Endothelial cell of umbilical vein (primary cell): ENCODE results near the gene HAGH. TPM values are rescaled to one million over a fixed set of nuclear protein-coding genes. Genes with fewer than 3 reads are reported as not detected.
"Not testable (repeated sequence)": the region's sequence is repeated elsewhere in the genome, so short reads cannot be mapped to it uniquely, and the experiment has no call there.

Source experiments
- Bru-seq: library from RNA; stranded (reverse); fragments of 400-500 nt; gene quantifications from one replicate; lab custom pipeline; 2021; lab: Mats Ljungman, UMichigan
- BruChase-seq, 2 experiments: library from RNA; stranded (reverse); fragments of 400-500 nt; gene quantifications; one replicate each; lab custom pipeline; 2021; lab: Mats Ljungman, UMichigan
- BruUV-seq: library from RNA; stranded (reverse); fragments of 400-500 nt; replicated peaks from 2 replicates; lab custom pipeline; 2021; lab: Mats Ljungman, UMichigan
- CTCF ChIA-PET: fragments of 300-600, 350-600 bp; sonication (Branson Sonifier 250); formaldehyde crosslinking; loops from one replicate; lab custom pipeline; 2021; ENCODE audit warnings: antibody characterized with exemption, inconsistent platforms; lab: Charles Lee
- POLR2A ChIA-PET: fragments of 300-600, 350-600 bp; sonication (Branson Sonifier 250); formaldehyde crosslinking; loops from one replicate; lab custom pipeline; 2021; ENCODE audit warnings: antibody characterized with exemption, inconsistent platforms; lab: Charles Lee
- DNase-seq: peaks from one replicate; pipeline ENCODE4 v3.0.0-alpha.2; 2011; ENCODE audit warnings: low read depth, low spot score
- FAIRE-seq: peaks from 2 replicates; lab custom pipeline; 2011; peaks lifted over from hg19 to GRCh38; lab: Jason Lieb, UNC
- H2AFZ ChIP-seq: 2 replicates; pipeline ENCODE4 v1.6.0; 2012; ENCODE audit warnings: low read depth, low read length, control low read depth, inconsistent platforms
- H3K27ac ChIP-seq: 2 replicates; pipeline ENCODE4 v1.5.1; 2011; ENCODE audit warnings: low read depth, mild to moderate bottlenecking, control low read depth, low read length, moderate library complexity; ENCODE audit not compliant: insufficient read depth
- H3K27me3 ChIP-seq, 2 experiments: 2 replicates each; pipeline versions ENCODE4 v1.6.0 to v1.6.1; 2011; ENCODE audit warnings: low read length in 2 of 2, mixed read lengths in 1 of 2; ENCODE audit not compliant: control insufficient read depth in 2 of 2, insufficient read depth in 2 of 2
- H3K36me3 ChIP-seq, 2 experiments: 2 replicates in 1 of 2; 3 replicates in 1 of 2; pipeline ENCODE4 v1.5.1; 2011; ENCODE audit warnings: low read length in 2 of 2, mild to moderate bottlenecking in 1 of 2, moderate library complexity in 1 of 2; ENCODE audit not compliant: control insufficient read depth in 2 of 2, insufficient read depth in 2 of 2; ENCODE audit errors: extremely low read depth in 1 of 2
- H3K4me1 ChIP-seq: 3 replicates; pipeline ENCODE4 v1.5.1; 2011; ENCODE audit warnings: mild to moderate bottlenecking, low read length; ENCODE audit not compliant: control insufficient read depth, insufficient read depth; ENCODE audit errors: extremely low read depth
- H3K4me2 ChIP-seq: 2 replicates; pipeline ENCODE4 v1.6.1; 2011; ENCODE audit warnings: low read length, control low read depth, mixed read lengths; ENCODE audit not compliant: insufficient read depth
- H3K4me3 ChIP-seq, 3 experiments: fragments of 200-600 bp in 1 of 3; sonication (generic), shearing (Covaris generic) in 1 of 3; replicated peaks in 1 of 3; 2 replicates each; pipeline ENCODE4 v1.5.1; 2011 to 2016; ENCODE audit warnings: control low read depth in 3 of 3, low read length in 3 of 3, mild to moderate bottlenecking in 2 of 3, inconsistent platforms in 1 of 3, low read depth in 1 of 3, moderate library complexity in 1 of 3; ENCODE audit not compliant: insufficient read depth in 1 of 3
- H3K79me2 ChIP-seq: 2 replicates; pipeline ENCODE4 v1.6.0; 2012; ENCODE audit warnings: low read length, inconsistent platforms; ENCODE audit not compliant: control insufficient read depth, insufficient read depth
- H3K9ac ChIP-seq: replicated peaks from 2 replicates; pipeline ENCODE3; 2011; ENCODE audit warnings: low read length, control low read depth; ENCODE audit not compliant: insufficient read depth; ENCODE audit errors: extremely low read depth
- H3K9me1 ChIP-seq: replicated peaks from 3 replicates; pipeline ENCODE4 v1.6.0; 2011; ENCODE audit warnings: mild to moderate bottlenecking, low read length; ENCODE audit not compliant: control insufficient read depth, insufficient read depth; ENCODE audit errors: extremely low read depth
- H3K9me3 ChIP-seq: replicated peaks from 2 replicates; pipeline ENCODE4 v1.5.1; 2012; ENCODE audit warnings: low read length, inconsistent platforms; ENCODE audit not compliant: control insufficient read depth, insufficient read depth
- H4K20me1 ChIP-seq: replicated peaks from 2 replicates; pipeline ENCODE3; 2011; ENCODE audit warnings: mild to moderate bottlenecking, low read length; ENCODE audit not compliant: control insufficient read depth, insufficient read depth; ENCODE audit errors: extremely low read depth
- EZH2 ChIP-seq: IDR thresholded peaks from 2 replicates; pipeline ENCODE4 v1.6.1; 2012; ENCODE audit warnings: borderline replicate concordance, low read depth, mild to moderate bottlenecking, moderate library complexity, low read length, inconsistent platforms; ENCODE audit not compliant: severe bottlenecking
- FOS ChIP-seq: IDR thresholded peaks from 2 replicates; pipeline ENCODE4 v1.6.1; 2011; ENCODE audit warnings: mild to moderate bottlenecking, low read length, moderate library complexity, borderline replicate concordance; ENCODE audit not compliant: insufficient read depth
- GATA2 ChIP-seq: IDR thresholded peaks from 2 replicates; pipeline ENCODE4 v1.7.0; 2011; ENCODE audit warnings: low read depth, mild to moderate bottlenecking, moderate library complexity, mixed read lengths, low read length; ENCODE audit not compliant: insufficient read length, insufficient read depth
- MYC ChIP-seq: IDR thresholded peaks from one replicate; pipeline ENCODE4 v1.6.1; 2011; ENCODE audit warnings: mild to moderate bottlenecking, low read depth, low read length
- POLR2A ChIP-seq: IDR thresholded peaks from 2 replicates; pipeline ENCODE4 v1.6.1; 2012; ENCODE audit warnings: low read depth, mild to moderate bottlenecking, control low read depth, low read length
- POLR2AphosphoS5 ChIP-seq: IDR thresholded peaks from 2 replicates; pipeline ENCODE4 v1.6.1; 2012; ENCODE audit warnings: low read depth, mild to moderate bottlenecking, control low read depth, low read length, moderate library complexity; ENCODE audit not compliant: insufficient read depth
- dilution Hi-C: fragments of 300-500 bp; cut with MboI; formaldehyde crosslinking; loops from one replicate; pipeline ENCODE4 v1.15.0; 2019; ENCODE audit warnings: low sequenced_read_pairs; ENCODE audit not compliant: extremely low pct_ligation_motif_present
- intact Hi-C: fragments of 100-400 bp; cut with micrococcal nuclease; formaldehyde crosslinking; loops from one replicate; pipeline ENCODE4 v1.10.0; 2022
- long read RNA-seq: library from polyadenylated mRNA; stranded (forward); transcript quantifications from one replicate; pipeline ENCODE4 v2.0.0, GENCODE V29; 2021
- polyA minus RNA-seq, 3 experiments: library from RNA; depleted of rRNA, polyadenylated mRNA; stranded (reverse); fragments of >200 nt; gene quantifications; 1 replicate in 1 of 3; 2 replicates in 2 of 3; pipeline ENCODE4 v1.2.3, GENCODE V29; 2011
- polyA plus RNA-seq, 4 experiments: library from polyadenylated mRNA; depleted of rRNA in 3 of 4; stranded (reverse) in 3 of 4; unstranded in 1 of 4; fragments of >200 nt; gene quantifications; 2 replicates each; pipeline versions ENCODE4 v1.2.1 to v1.2.3, GENCODE V29; 2011 to 2012; ENCODE audit warnings: missing spikeins in 1 of 4
- total RNA-seq: library from RNA; stranded (reverse); gene quantifications from 2 replicates; pipeline ENCODE4 v1.2.3, GENCODE V29; 2021
- TF ChIP-seq, protein P1 (sequence below): IDR thresholded peaks from 2 replicates; pipeline ENCODE4 v1.6.1; 2011; ENCODE audit not compliant: insufficient read depth, insufficient read length

Gene HAGH
- total RNA-seq (54.3 and 56.4 TPM in 2 replicates), polyA plus RNA-seq (84.2 and 122 TPM in 2 replicates), polyA minus RNA-seq (37.4 and 56.4 TPM in 2 replicates), Bru-seq, nascent RNA (percentile 45 among the genes with signal in this experiment), BruChase-seq, experiment 1, labeled RNA remaining after a 6-hour chase (percentile 57 among the genes with signal in this experiment), BruChase-seq, experiment 2, labeled RNA remaining after a 2-hour chase (percentile 52 among the genes with signal in this experiment)
- 55.3 and 77.9 TPM in 2 replicates for polyA plus RNA-seq (2011; cell fraction: cytosol; rRNA removed)
- polyA plus RNA-seq (2011; cell fraction: nucleus; rRNA removed): 46.2 and 50.2 TPM in 2 replicates
- polyA plus RNA-seq (2012): 36.4 and 54.0 TPM in 2 replicates
- polyA minus RNA-seq (2011; cell fraction: cytosol; rRNA and poly(A)+ RNA removed): 22.3 TPM
- polyA minus RNA-seq (2011; cell fraction: nucleus; rRNA and poly(A)+ RNA removed): 8.8 and 23.1 TPM in 2 replicates
- long read RNA-seq, transcript HAGH-201 (10 exons, 1,257 nt): minor isoform, 34 of 179 reads
- long read RNA-seq, transcript HAGH-202 (9 exons, 2,984 nt): major isoform, 100 of 179 reads
- long read RNA-seq, partial matches to known transcripts: 24 of 179 reads
- long read RNA-seq, other reads (novel, unspliced or antisense): 19 of 179 reads

DNA sequence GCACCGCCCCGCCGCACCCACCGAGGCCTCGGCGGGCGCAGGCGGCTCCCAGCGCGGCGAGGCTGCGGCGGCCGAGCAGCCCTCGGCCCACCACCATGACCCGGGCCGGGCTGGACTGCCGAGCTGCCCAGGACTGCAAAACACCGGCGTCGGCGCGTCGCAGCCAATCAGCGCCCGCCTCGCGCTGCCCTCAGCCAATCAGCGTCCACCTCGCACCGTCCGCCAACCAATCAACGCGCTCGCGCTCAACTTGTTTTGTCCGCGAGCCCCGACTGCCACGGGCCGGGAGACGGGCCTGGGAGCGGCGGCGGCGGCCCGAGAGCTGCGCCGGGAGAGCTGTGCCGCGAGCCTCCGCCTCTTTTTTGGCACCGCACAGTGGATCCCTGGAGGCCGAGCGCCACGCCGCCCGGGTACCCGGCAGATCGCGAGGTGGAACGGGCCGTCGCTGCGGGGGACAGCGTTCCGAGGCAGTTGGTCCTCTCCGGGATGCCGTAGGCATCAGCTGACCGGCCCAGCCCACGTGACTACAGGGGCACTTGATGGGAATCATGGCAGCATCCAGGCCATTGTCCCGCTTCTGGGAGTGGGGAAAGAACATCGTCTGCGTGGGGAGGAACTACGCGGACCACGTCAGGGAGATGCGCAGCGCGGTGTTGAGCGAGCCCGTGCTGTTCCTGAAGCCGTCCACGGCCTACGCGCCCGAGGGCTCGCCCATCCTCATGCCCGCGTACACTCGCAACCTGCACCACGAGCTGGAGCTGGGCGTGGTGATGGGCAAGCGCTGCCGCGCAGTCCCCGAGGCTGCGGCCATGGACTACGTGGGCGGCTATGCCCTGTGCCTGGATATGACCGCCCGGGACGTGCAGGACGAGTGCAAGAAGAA lies at the start of gene HAGH, which contains the start of gene FAHD1:
Gene HAGH (minus strand): TSS at position 135 of the 883 bp plus-strand sequence. CDS start 38 bp downstream, at position 97.
Gene FAHD1 (plus strand): TSS at position 516 of the 883 bp plus-strand sequence. CDS start 33 bp downstream, at position 549.
- Histone ChIP-seq H3K9me3 (no peaks in the 10 kb centered on the region), H3K27ac (peak within 1 kb of the TSS; percentile 41), H3K9ac (peak within 1 kb of the TSS; percentile 70), H3K36me3 (peaks cover 2 to 7% of the 10 kb centered on the region in 2 experiments), H3K4me1 (peaks cover 20% of the 10 kb centered on the region), H4K20me1 (no peaks in the 10 kb centered on the region), H3K27me3 (no peaks in the 10 kb centered on the region), H3K4me3 (peak within 1 kb of the TSS; percentile 47 to 91 (median 75)), H3K4me2 (peak within 1 kb of the TSS; percentile 81), H2AFZ (peak within 1 kb of the TSS; percentile 88), H3K79me2 (peaks cover 22% of the 10 kb centered on the region), H3K9me1 (no peaks in the 10 kb centered on the region)
- peak; percentile 94 for FAIRE-seq
- peak; percentile 99 for DNase-seq
- POLR2A ChIA-PET: interaction anchor here (0.6 to 1.2 kb wide), 2 partner anchors 44 to 133 kb away, joined by 3 to 5 read pairs; partner anchors contain the start of genes NDUFB10, NUBP2 and SPSB3
- peak; percentile 87 for TF ChIP-seq POLR2A
- peak; percentile 93 for TF ChIP-seq MYC
- TF ChIP-seq GATA2: no peak
- TF ChIP-seq FOS: no peak
- TF ChIP-seq POLR2AphosphoS5: peak; percentile 78
- no peak for TF ChIP-seq EZH2
- TF ChIP-seq, protein P1, sequence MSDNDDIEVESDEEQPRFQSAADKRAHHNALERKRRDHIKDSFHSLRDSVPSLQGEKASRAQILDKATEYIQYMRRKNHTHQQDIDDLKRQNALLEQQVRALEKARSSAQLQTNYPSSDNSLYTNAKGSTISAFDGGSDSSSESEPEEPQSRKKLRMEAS: peak; percentile 97
- intact Hi-C loops: loop anchor here (2.0 kb wide), 1 partner anchor 44 kb away; the partner anchor contains the start of genes NUBP2 and SPSB3
- BruUV-seq: no TSS peak
- dilution Hi-C loops: no loop called here
- CTCF ChIA-PET: interaction anchor here (0.5 to 1.5 kb wide), 4 partner anchors 12 to 279 kb away, joined by 3 read pairs; partner anchors contain the start of genes NUBP2 and SPSB3

DNA sequence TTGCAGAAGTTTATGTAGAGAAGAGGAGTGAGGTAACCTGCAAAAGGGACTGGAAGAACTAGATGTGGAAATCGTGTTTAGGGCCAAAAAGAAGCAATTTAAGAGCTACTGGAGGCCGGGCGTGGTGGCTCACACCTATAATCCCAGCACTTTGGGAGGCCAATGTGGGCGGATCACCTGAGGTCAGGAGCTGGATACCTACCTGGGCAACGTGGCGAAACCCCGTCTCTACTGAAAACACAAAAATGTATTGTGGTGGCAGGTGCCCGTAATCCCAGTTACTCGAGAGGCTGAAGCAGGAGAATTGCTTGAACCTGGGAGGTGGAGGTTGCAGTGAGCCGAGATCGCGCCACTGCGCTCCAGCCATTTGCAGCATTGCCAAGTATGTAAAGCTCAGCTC lies 49.4 kb upstream of the HAGH start:
- H4K20me1 ChIP-seq, H3K4me3 ChIP-seq, FAIRE-seq, H3K9me3 ChIP-seq, H3K36me3 ChIP-seq, BruUV-seq, H3K9me1 ChIP-seq, H3K4me1 ChIP-seq, H2AFZ ChIP-seq, intact Hi-C loops, H3K79me2 ChIP-seq, POLR2A ChIA-PET, H3K27ac ChIP-seq, DNase-seq, H3K4me2 ChIP-seq, dilution Hi-C loops, H3K9ac ChIP-seq: not testable (repeated sequence)
- CTCF ChIA-PET: interaction anchor here (0.9 to 1.4 kb wide), 2 partner anchors 9 to 38 kb away, joined by 3 to 4 read pairs; no protein-coding TSS in a partner anchor
- H3K27me3 ChIP-seq: peaks cover 5 to 15% of the 10 kb centered on the region in 2 experiments
